Right ventricle myocardium superior (tissue), 1 donor: Measurements from ENCODE around the gene TMEM231. TPM values are rescaled to one million over a fixed set of nuclear protein-coding genes. Genes with fewer than 3 reads are reported as not detected.
"Not testable (repeated sequence)": the region's sequence is repeated elsewhere in the genome, so short reads cannot be mapped to it uniquely, and the experiment has no call there.

Source experiments
- ATAC-seq: fragments of 200-7000 bp; cut with Tn5 transposase; one replicate; pipeline ENCODE4 v1.9.1; 2020; ENCODE audit warnings: mild to moderate bottlenecking; ENCODE audit not compliant: poor library complexity
- DNase-seq: peaks from one replicate; pipeline ENCODE4 v3.0.0-alpha.2; 2020
- intact Hi-C: fragments of 100-400 bp; cut with DNase I; formaldehyde crosslinking; loops from one replicate; pipeline ENCODE4 v1.11.2; 2022
- total RNA-seq: library from RNA; stranded (reverse); fragmentation: NEBNext Ultra II Directional; extraction: Animal tissue kit (Norgen Biotek cat#: 25700); gene quantifications from one replicate; pipeline ENCODE4 v1.2.1, GENCODE V29; 2021
- donor health status: DM: no; HTN: yes; CAD: no; lungs with severe emphysema.

Gene TMEM231
- total RNA-seq, 1 donor from 2014 or later: 4.1 TPM

DNA sequence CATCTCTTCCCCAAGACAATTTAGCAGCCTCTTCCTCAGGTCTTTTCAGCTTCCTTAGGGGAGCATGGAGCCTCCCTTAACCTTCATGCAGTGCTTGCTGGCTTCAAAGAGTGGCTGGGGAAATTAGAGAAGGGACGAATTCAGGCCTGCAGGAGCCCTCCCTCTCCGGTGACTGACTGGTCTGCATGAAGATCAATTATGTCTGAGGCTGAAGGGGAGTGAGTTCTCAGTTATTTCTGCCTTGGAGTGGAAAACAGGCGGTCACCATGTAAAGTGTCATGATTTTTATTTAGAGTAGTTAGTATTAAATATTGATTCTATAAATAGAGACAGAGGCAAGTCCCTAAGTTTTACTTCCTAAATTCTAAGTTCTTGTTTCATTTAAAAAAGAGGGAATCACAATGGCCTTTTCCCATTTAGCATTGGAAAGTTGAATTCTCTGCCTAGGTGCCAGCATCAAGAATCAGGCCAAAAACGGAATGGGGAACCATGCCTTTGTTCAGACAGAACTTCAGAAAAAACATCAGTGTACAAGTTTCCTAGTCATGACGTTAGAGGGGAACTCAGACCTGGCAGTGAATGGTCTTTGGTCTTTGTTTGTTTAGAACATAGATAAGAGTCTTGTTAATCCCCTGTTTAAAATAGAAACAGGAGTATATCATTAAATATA lies 14.5 kb upstream of the TMEM231 start:
- intact Hi-C loops: no loop called here
- DNase-seq (no peak), ATAC-seq (no peak)

GRCh38 chr16:75567911-75568310 lies 11.9 kb upstream of the TMEM231 start:
- ATAC-seq: no peak
- intact Hi-C loops: no loop called here
- no peak for DNase-seq

GRCh38 chr16:75566758-75567255 lies 10.8 kb upstream of the TMEM231 start:
- intact Hi-C loops: no loop called here
- DNase-seq (no peak), ATAC-seq (peak; percentile 4)

DNA sequence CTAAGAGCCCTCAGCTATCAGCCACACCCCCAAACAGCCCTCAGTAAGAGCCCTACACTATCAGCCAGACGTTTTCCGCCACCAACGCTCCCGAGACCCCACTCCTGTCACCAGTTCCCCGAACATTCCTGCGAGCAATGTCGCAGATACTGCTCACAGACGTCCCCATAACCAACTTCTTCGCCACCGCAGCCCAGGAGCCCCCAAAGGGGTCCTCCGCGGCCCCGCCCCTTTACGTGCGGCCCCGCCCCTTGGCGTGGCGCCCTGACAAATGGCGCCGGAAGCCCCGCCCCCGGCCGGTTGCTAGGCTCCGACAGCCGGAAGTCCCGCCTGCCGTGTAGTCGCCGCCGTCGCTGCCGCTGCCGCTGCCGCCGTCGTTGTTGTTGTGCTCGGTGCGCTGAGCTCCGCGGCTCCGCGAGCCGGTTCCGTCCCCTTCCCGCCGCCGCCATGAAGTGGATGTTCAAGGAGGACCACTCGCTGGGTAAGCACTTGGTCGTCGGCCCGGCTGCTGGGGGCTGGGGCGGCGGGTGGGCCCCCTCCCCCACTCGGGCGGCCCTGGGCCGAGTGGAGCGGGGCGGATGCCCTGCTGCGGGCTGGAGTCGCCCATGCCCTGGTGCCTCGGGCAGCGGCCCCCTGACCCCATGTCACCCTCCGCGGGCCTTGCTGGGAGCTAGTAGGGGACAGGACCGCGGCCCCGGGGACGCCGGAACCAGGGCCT lies 10.1 kb upstream of the TMEM231 start, which contains the start of gene GABARAPL2:
Gene GABARAPL2, plus strand, starts transcription at position 340 of the 718 bp plus-strand sequence. Its CDS starts 108 bp downstream, at position 448.
- intact Hi-C loops: no loop called here

GRCh38 chr16:75565640-75566039 lies 9.6 kb upstream of the TMEM231 start:
- no peak for DNase-seq
- intact Hi-C loops: no loop called here
- peak; percentile 38 for ATAC-seq

More for the DNA sequence above, 10.1 kb upstream of the TMEM231 start, which contains the start of gene GABARAPL2:
- peak; percentile 97 for ATAC-seq
- peak; percentile 91 for DNase-seq

GRCh38 chr16:75559564-75560372 lies 3.7 kb upstream of the TMEM231 start:
- intact Hi-C loops: loop anchor here (10.0 kb wide), 1 partner anchor 85 kb away; no protein-coding TSS in a partner anchor
- no peak for ATAC-seq
- DNase-seq: no peak

- DNase-seq (no peak), ATAC-seq (no peak)
- intact Hi-C loops: loop anchor here (10.0 kb wide), 1 partner anchor 84 kb away; no protein-coding TSS in a partner anchor
Observed at GRCh38 chr16:75558846-75559401, 2.9 kb upstream of the TMEM231 start.

DNA sequence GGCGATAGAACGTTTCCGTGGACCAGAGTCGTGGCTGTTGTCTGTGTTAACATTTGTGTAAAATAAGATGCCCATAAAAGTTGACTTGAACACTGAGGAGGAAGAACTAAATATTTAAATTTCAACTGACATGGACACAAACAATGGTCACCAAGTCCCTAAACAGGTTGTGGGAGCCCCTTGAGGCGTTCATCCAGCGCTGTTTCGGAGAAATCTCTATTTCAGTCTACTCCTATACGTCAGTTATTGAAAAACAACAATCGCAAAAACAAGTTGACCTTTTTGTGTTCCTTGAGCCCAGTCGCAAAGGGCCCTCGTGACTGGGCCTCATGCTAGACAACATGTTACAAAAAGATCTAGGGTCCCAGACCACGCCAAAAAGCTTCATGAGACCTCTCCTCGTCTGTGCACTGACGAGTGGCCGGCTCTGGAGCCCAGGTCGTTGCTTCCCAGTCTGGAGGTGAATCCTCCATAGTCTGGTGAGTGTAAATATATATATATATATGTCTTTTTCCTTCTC lies 439 bp upstream of the TMEM231 start:
- DNase-seq: no peak
- ATAC-seq: no peak
- intact Hi-C loops: loop anchor here (10.0 kb wide), 1 partner anchor 82 kb away; no protein-coding TSS in a partner anchor

DNA sequence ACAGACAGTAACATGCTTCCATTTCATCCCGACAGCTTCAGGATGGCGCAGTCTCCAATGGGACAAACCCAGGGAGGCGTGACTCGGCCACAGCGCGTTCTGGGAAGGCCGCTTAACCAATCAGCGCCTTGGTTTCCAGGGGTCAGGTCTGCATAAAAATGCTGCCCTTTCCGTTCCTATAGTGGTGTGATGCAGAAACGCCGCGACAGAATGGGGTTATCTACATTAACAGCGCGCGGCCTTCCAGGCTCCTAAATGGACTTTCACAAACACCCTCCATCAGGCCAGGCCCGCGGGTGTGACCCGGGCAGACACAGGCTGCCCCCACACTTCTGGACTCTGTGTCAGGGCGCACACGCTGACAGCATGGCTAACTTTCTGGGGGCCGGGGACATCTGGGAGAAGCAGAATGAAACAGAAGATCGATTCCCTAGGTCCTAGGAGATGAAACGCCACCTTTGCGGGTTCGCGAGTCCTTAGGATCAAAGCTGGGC lies 792 bp downstream of the TMEM231 start:
- intact Hi-C loops: loop anchor here (10.0 kb wide), 1 partner anchor 80 kb away; no protein-coding TSS in a partner anchor
- ATAC-seq (peak; percentile 93), DNase-seq (peak; percentile 86)

GRCh38 chr16:75552951-75553350 lies 3.1 kb downstream of the TMEM231 start:
- DNase-seq (no peak), ATAC-seq (no peak)
- intact Hi-C loops: loop anchor here (5.0 to 10.0 kb wide), 2 partner anchors 36 to 78 kb away; no protein-coding TSS in a partner anchor

GRCh38 chr16:75550211-75550662 lies 5.8 kb downstream of the TMEM231 start:
- ATAC-seq: peak; percentile 35
- intact Hi-C loops: loop anchor here (5.0 to 10.0 kb wide), 2 partner anchors 33 to 75 kb away; no protein-coding TSS in a partner anchor
- no peak for DNase-seq

- intact Hi-C loops, DNase-seq, ATAC-seq: not testable (repeated sequence)
Observed at GRCh38 chr16:75548456-75548855, 7.6 kb downstream of the TMEM231 start.

- DNase-seq (no peak), ATAC-seq (no peak)
- intact Hi-C loops: no loop called here
Observed at GRCh38 chr16:75546293-75546692, 9.8 kb downstream of the TMEM231 start.

DNA sequence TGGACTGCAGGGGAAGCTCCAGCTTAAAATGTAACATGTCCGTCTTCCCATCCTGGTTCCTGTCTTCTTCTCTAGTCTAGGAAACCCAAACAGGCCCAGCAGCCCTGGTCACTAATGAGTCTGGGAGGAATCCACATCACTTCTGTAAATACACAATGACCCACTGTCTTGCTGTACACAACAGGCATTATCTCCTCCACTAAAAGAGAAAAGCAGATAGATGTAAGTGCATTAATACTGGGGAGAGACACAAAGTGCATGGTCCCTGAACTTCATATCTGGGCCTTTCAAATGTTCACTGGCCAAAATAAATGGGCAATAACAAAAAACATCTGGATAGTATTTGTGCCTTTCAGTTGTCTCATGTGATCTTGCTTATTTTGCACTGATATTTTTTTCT lies 10.2 kb downstream of the TMEM231 start:
- ATAC-seq, intact Hi-C loops, DNase-seq: not testable (repeated sequence)

DNA sequence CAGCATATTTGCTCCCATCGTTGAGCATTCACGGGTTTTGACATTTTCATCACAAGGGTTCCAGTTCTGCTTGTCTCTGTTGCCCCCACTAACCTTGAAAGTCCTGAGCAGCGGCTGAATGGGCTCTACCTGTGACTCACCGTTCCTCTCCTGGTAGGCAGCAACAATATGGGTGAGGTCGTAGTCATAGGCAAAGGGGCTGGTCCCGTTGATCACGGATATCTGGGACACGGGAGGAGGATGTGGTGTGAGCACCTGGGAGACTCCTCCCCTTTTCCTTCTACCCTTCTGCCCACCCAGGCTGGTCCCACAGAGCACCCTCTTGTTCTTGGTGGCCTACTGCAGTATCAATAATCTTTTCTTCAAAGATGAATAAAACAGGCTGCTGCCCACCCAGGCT lies 13.6 kb downstream of the TMEM231 start:
- ATAC-seq, DNase-seq, intact Hi-C loops: not testable (repeated sequence)

DNA sequence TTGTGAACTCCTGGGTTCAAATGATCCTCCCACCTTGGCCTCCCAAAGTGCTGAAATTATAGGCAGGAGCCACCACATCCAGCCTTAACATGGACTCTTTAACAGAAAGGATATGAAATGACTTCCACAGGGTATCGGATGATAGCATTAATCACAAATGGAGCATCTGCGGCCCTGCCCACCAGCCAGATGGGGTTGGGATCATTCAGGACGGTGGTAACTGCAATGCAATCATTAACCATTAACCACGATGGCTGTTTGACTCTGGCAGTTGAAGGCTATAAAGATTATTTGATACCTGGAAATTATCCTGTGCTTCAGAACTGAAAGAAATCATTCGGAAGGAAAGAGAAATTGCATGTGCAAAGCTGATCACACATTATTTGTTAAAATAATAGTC lies 14.8 kb downstream of the TMEM231 start:
- intact Hi-C loops: no loop called here
- ATAC-seq (no peak), DNase-seq (no peak)

DNA sequence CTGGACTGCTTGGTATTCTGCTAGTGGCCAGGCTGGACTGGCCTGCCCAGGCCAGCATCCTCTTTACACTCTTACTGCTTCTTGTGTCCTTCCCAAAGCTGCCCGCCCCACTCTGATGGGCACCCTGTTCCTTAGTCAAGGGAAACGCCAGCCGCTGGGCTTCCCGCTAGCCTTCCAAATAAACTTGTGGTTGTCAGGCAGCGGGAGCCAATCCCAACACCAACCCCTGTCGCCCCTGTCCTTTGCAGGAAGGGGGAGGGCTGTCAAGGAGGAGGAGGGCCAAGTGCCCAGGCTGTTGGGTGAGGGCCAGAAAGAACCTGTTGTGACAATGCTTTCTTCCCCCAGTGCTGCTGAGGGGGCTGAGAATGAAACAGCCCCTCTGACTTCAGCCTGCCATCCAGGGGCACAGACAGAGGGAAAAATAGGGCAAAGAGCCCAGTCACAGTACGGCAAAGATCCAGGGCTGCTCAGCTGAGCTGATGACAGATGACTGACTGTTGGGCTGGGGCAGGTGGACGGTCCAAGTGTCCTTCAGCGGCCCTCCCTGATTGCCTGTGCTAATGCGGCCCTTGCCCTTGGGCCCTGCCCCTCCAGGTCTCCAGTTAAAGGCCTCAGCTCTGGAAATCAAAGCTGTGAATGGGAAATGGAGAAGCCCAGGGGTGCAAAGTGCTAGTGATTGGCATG lies 17.0 kb downstream of the TMEM231 start:
- intact Hi-C loops, DNase-seq: not testable (repeated sequence)
- peak; percentile 94 for ATAC-seq
